GM13976 (cell line): ENCODE measurements around the gene AHDC1.

Source experiments
- DNase-seq: peaks from one replicate; pipeline ENCODE4 v3.0.0; 2012; ENCODE audit warnings: low spot score
- CTCF ChIP-seq: IDR thresholded peaks from 2 replicates; pipeline ENCODE4 v1.5.1; 2012; ENCODE audit warnings: borderline replicate concordance, mild to moderate bottlenecking; ENCODE audit not compliant: insufficient read depth; ENCODE audit errors: extremely low read depth, missing control alignments, control extremely low read depth
- in situ Hi-C: fragments of 300-500 bp; cut with MboI; formaldehyde crosslinking; loops from one replicate; pipeline ENCODE4 v1.12.0; 2022; ENCODE audit warnings: low sequenced_read_pairs, mixed read lengths, inconsistent platforms; ENCODE audit not compliant: unreplicated experiment

Gene AHDC1

GRCh38 chr1:27575840-27576331 lies 28.1 kb downstream of the AHDC1 start:
- TF ChIP-seq CTCF = no peak
- in situ Hi-C loops = no loop called here
- DNase-seq = peak; percentile 69

GRCh38 chr1:27574871-27575831 lies 28.8 kb downstream of the AHDC1 start:
- TF ChIP-seq CTCF = no peak
- no peak for DNase-seq
- in situ Hi-C loops = no loop called here

- in situ Hi-C loops = no loop called here
- TF ChIP-seq CTCF = no peak
- DNase-seq = no peak
These were observed 29.8 kb downstream of the AHDC1 start for GRCh38 chr1:27574001-27574781.

GRCh38 chr1:27572679-27573426 lies 31.1 kb downstream of the AHDC1 start:
- DNase-seq = no peak
- no peak for TF ChIP-seq CTCF
- in situ Hi-C loops = no loop called here

- in situ Hi-C loops = no loop called here
- no peak for DNase-seq
- TF ChIP-seq CTCF = no peak
These were observed 31.8 kb downstream of the AHDC1 start for GRCh38 chr1:27572019-27572678.
